Activated CD4-positive, alpha-beta T cell treated with anti-CD3 and anti-CD28 coated beads, Interleukin-2, amount 50 U/mL, for 24 hours (primary cell): ENCODE results near the gene EXOSC7.
A peak's percentile ranks its signal among the peaks of the same experiment; 100 is the strongest.
"Not testable (repeated sequence)": the region's sequence is repeated elsewhere in the genome, so short reads cannot be mapped to it uniquely, and the experiment has no call there.

Source experiments
- DNase-seq, 2 donors: peaks; one replicate each; pipeline ENCODE4 v3.0.0-alpha.2; 2020; ENCODE audit warnings: low read depth in 1 of 2, low spot score in 1 of 2

The EXOSC7 gene

DNA sequence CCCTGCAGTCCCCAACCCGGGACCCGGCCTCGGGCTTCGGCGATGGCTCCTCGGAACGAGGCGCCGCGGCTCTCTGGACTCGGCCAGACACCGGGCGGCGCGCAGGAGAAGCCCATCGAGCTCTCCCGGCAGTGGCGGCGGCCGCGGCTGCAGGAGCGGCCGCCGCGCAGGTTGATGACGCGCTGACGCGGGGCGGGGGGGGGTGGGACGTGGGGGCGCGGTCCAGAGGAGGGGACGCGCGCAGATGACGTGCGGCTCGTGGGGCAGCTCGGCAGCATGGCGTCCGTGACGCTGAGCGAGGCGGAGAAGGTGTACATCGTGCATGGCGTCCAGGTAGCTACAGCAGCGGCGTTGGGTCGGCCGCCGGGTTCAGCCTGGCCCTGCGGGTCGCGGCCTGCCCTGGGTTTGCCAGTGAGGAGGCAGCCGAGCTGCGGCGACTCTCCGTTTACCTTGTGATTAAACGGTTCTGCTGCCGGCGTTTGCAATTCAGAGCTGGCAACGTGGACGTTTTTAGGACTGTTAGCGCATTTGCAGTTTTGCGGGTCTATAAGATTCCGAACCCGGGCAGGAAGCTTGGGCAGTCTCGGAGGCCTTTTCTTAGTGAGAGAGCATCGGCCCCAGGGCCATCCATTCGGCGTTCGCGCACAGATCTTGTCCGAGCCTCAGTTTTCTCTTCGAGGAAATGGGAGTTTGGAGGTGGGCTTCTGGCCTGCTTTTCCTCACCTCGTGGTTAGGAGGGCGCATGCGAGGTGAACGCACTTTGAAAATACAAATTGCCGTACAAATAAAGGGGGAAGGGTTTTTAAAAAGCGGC lies at the start of gene EXOSC7, which contains the start of gene ZDHHC3:
Gene EXOSC7, plus strand, starts transcription at position 243 of the 814 bp plus-strand sequence. Its CDS starts 34 bp downstream, at position 277.
Gene ZDHHC3, minus strand, starts transcription at position 173 of the 814 bp plus-strand sequence. CDS start 16,738 bp downstream, outside the sequence.
- peak; percentile 73 to 78 for DNase-seq

DNA sequence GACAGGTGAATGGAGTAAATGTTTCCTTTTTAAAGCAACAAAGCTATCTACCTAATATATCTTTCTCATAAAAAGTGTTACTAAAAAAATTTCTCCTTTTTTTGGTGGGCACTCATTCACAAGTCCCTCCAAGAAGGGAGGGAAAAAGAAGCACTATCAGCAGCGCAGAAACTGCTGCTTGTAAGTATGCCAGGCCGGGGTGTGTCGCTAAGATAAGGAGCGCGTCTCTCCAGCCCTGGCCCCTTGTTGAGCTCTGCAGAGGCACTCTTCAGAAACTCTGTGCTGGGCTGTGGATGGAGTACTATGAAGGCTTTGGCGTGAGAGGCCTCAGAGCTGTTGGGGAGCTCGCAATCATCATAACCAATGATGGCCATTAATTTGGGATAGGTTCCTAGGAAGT lies 49.1 kb upstream of the EXOSC7 start:
- no peak for DNase-seq

GRCh38 chr3:44927371-44927770 lies 48.7 kb upstream of the EXOSC7 start:
- no peak for DNase-seq

GRCh38 chr3:44929782-44930181 lies 46.3 kb upstream of the EXOSC7 start:
- no peak for DNase-seq

GRCh38 chr3:44930911-44931310 lies 45.1 kb upstream of the EXOSC7 start:
- no peak for DNase-seq

GRCh38 chr3:44931791-44932190 lies 44.3 kb upstream of the EXOSC7 start:
- no peak for DNase-seq

DNA sequence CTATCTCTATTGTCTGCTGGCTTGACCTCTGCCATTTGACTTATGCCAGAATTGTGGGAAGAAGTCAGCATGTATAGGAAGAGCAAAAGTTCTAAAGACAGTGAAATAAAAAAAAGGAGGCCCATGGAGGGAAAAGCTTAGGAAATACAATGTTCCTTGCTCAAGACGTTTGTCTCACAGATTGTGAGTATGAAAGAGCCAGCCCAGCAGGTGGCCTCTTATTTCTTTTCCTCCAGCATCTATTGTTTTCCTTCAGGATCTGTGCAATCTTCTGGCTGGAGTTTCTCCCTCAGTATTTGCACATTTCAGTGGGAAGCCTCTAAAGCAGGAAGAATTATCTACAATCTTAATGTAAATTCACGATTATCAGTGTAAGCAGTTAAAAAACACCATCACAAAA lies 43.8 kb upstream of the EXOSC7 start:
- no peak for DNase-seq

GRCh38 chr3:44932986-44933944 lies 42.8 kb upstream of the EXOSC7 start:
- no peak for DNase-seq

- no peak for DNase-seq
Measured at GRCh38 chr3:44939581-44940036, 36.4 kb upstream of the EXOSC7 start.

- DNase-seq = no peak
Measured at GRCh38 chr3:44942202-44942921, 33.7 kb upstream of the EXOSC7 start.

- no peak for DNase-seq
Measured at GRCh38 chr3:44948239-44948638, 27.8 kb upstream of the EXOSC7 start.

DNA sequence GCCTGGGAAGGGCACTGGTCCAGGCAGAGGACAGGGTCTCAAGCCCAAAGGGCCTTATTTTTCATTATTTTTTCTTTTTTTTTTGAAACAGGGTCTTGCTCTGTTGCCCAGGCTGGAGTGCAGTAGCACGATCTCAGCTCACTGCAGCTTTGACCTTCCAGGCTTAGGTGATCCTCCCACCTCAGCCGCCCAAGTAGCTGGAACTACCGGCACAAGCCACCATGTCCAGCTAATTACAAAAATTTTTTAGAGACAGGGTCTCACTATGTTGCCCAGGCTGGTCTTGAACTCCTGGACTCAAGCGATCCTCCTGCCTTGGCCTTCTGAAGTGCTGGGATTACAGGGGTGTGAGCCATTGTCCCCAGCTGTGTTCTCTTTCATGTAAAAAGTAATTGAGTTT lies 26.3 kb upstream of the EXOSC7 start:
- not testable (repeated sequence) for DNase-seq

GRCh38 chr3:44950275-44950734 lies 25.7 kb upstream of the EXOSC7 start:
- no peak for DNase-seq

GRCh38 chr3:44952689-44953088 lies 23.4 kb upstream of the EXOSC7 start:
- no peak for DNase-seq

DNA sequence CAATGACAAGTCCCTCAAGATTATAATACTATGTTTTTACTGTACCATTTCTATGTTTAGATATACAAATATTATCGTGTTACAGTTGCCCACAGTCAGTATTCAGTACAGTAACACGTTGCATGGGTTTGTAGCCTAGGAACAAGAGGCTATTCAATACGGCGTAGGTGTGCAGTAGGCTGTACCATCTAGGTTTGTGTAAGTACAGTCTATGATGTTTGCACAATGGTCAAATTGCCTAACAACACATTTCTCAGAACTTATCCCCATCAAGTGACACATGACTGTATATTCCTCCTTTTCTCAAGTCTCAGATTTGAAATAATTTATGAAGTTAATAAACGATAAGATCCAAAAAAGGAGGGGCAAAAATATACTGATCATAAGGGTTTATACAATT lies 21.7 kb upstream of the EXOSC7 start:
- DNase-seq = no peak

GRCh38 chr3:44954962-44955361 lies 21.1 kb upstream of the EXOSC7 start:
- no peak for DNase-seq

DNA sequence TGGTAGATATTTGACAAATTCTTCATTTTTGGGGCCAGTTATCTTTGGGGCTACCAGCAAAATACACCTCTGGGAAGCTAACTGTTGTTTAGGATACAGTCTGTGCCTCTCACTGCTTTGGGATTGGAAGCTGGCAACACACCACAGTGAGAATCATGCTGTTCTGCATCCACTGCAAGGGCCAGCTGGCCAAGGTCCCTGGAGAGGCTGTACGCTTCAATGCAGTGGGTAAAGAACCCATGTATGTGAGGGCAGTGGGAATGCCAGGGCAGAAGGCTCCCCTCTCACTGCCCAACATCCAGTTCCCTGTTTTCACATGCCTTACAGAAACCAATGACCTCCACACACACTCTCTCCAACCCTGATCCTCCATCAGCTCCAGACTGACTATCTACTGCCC lies 20.1 kb upstream of the EXOSC7 start:
- no peak for DNase-seq

DNA sequence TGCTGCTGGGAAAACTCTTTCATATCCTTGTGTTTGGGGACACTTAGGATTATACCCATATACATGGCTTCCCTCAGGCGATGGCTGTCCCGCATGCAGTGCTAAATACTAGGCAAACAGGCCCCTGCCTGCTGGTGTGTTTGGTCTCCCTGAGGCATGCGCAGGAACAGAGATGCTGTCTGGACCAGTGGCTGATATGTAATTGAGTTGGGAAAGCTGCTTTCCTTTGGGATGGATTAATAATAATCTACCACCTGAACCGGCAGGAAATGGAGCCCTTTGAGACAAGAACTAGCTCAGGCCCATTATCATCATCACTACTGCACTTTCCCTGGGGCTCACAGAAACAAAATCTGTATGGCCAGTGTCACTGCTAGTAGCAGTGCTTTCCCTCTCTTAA lies 18.1 kb upstream of the EXOSC7 start:
- DNase-seq = no peak

DNA sequence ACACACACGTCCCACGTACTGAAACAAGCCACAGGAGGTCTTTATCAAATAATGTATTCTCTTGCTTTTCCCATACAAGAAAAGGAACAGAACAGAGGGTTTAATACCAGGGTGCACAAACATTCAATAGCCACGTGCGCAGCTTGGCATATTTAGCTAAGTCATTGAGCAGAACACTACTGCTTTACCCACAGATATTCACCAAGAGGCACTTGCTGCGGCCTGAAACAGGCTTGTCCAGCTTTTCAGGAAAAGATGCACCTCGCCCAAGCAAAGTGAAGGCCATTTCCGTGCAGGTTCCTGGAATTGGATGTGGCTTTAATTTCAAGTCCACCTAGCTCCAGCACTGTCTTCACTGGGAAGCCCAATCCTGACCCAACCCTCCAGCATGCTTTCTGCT lies 17.7 kb upstream of the EXOSC7 start:
- DNase-seq = no peak

- no peak for DNase-seq
Measured at GRCh38 chr3:44960387-44961026, 15.5 kb upstream of the EXOSC7 start.
